Inflammatory macrophage treated with lipopolysaccharide for 1 hour (primary cell): ENCODE results near the gene STAT3.
"Not testable (repeated sequence)": the region's sequence is repeated elsewhere in the genome, so short reads cannot be mapped to it uniquely, and the experiment has no call there.

ENCODE experiments used
- DNase-seq, 2 donors: peaks; one replicate each; pipeline ENCODE4 v3.0.0-alpha.2; 2020 to 2022

STAT3 gene

GRCh38 chr17:42378959-42379594 lies 9.2 kb downstream of the STAT3 start:
- DNase-seq = peak; percentile 68 to 75

GRCh38 chr17:42378359-42378958 lies 9.8 kb downstream of the STAT3 start:
- no peak for DNase-seq

GRCh38 chr17:42373896-42374295 lies 14.3 kb downstream of the STAT3 start:
- DNase-seq = no peak

- no peak for DNase-seq
These were observed 16.1 kb downstream of the STAT3 start for GRCh38 chr17:42372142-42372541.

GRCh38 chr17:42368797-42369561 lies 19.3 kb downstream of the STAT3 start:
- not testable (repeated sequence) for DNase-seq

GRCh38 chr17:42368310-42368709 lies 19.9 kb downstream of the STAT3 start:
- not testable (repeated sequence) for DNase-seq

- not testable (repeated sequence) for DNase-seq
These were observed 21.8 kb downstream of the STAT3 start for GRCh38 chr17:42366176-42367023.

GRCh38 chr17:42365136-42365535 lies 23.1 kb downstream of the STAT3 start:
- peak in 1 of 2 donors; percentile 43 for DNase-seq

GRCh38 chr17:42363767-42364585 lies 24.3 kb downstream of the STAT3 start:
- DNase-seq = no peak

- DNase-seq = no peak
These were observed 25.0 kb downstream of the STAT3 start for GRCh38 chr17:42363231-42363630.

GRCh38 chr17:42362245-42362961 lies 25.8 kb downstream of the STAT3 start:
- no peak for DNase-seq

GRCh38 chr17:42361781-42362186 lies 26.5 kb downstream of the STAT3 start:
- DNase-seq = no peak

GRCh38 chr17:42360388-42360787 lies 27.9 kb downstream of the STAT3 start:
- DNase-seq = not testable (repeated sequence)

GRCh38 chr17:42359133-42359532 lies 29.1 kb downstream of the STAT3 start:
- DNase-seq = no peak

GRCh38 chr17:42358434-42358833 lies 29.8 kb downstream of the STAT3 start:
- DNase-seq = peak in 1 of 2 donors; percentile 19

- DNase-seq = peak in 1 of 2 donors; percentile 42
These were observed 33.0 kb downstream of the STAT3 start for GRCh38 chr17:42354956-42355843.

GRCh38 chr17:42348104-42348503 lies 40.1 kb downstream of the STAT3 start:
- DNase-seq = no peak

GRCh38 chr17:42347606-42348005 lies 40.6 kb downstream of the STAT3 start:
- DNase-seq = no peak

GRCh38 chr17:42347198-42347597 lies 41.0 kb downstream of the STAT3 start:
- DNase-seq = no peak

GRCh38 chr17:42346481-42346880 lies 41.8 kb downstream of the STAT3 start:
- DNase-seq = peak; percentile 46 to 51
